Amygdala (tissue), 56 donors: ENCODE results near the gene DRC7.

Source experiments
- DNase-seq, 56 donors: peaks; one replicate each; lab custom pipeline; 2025; lab: John Stamatoyannopoulos, UW

DRC7 gene

GRCh38 chr16:57758331-57759117, 63.9 kb downstream of the DRC7 start:
- DNase-seq, result no peak

- DNase-seq, result no peak
These were observed 64.5 kb downstream of the DRC7 start for GRCh38 chr16:57759131-57759530.

- DNase-seq, result no peak
These were observed 65.1 kb downstream of the DRC7 start for GRCh38 chr16:57759541-57760356.

- no peak for DNase-seq
These were observed 66.0 kb downstream of the DRC7 start for GRCh38 chr16:57760357-57761160.

GRCh38 chr16:57761301-57761700, 66.7 kb downstream of the DRC7 start:
- DNase-seq, result no peak

GRCh38 chr16:57761957-57762356, 67.4 kb downstream of the DRC7 start:
- DNase-seq, result no peak

- no peak for DNase-seq
These were observed 67.9 kb downstream of the DRC7 start for GRCh38 chr16:57762365-57763040.

GRCh38 chr16:57763285-57764005, 68.8 kb downstream of the DRC7 start:
- DNase-seq, result no peak

GRCh38 chr16:57764006-57764340, 69.4 kb downstream of the DRC7 start:
- DNase-seq, result no peak

GRCh38 chr16:57764341-57765159, 69.9 kb downstream of the DRC7 start:
- DNase-seq, result peak in 8 of 56 donors; percentile 18 to 58 (median 22)

GRCh38 chr16:57765160-57765728, 70.6 kb downstream of the DRC7 start:
- no peak for DNase-seq

- DNase-seq, result no peak
These were observed 72.2 kb downstream of the DRC7 start for GRCh38 chr16:57766714-57767348.

- DNase-seq, result no peak
These were observed 75.0 kb downstream of the DRC7 start for GRCh38 chr16:57769541-57770145.

GRCh38 chr16:57770361-57770760, 75.8 kb downstream of the DRC7 start:
- DNase-seq, result no peak

- no peak for DNase-seq
These were observed 76.7 kb downstream of the DRC7 start for GRCh38 chr16:57771141-57771785.

- no peak for DNase-seq
These were observed 78.4 kb downstream of the DRC7 start for GRCh38 chr16:57773019-57773418.

- DNase-seq, result peak in 2 of 56 donors; percentile 20 to 39
These were observed 79.2 kb downstream of the DRC7 start for GRCh38 chr16:57773655-57774295.
